Skeletal muscle tissue (tissue), 4 donors: ENCODE measurements around the gene GABPB2. TPM values are rescaled to one million over a fixed set of nuclear protein-coding genes. Genes with fewer than 3 reads are reported as not detected.
"Not testable (repeated sequence)": the region's sequence is repeated elsewhere in the genome, so short reads cannot be mapped to it uniquely, and the experiment has no call there.

Experiments used
- H3K27ac ChIP-seq: one replicate; pipeline ENCODE4 v1.7.0; 2013; ENCODE audit warnings: mild to moderate bottlenecking, low read depth, low read length, inconsistent platforms
- H3K27me3 ChIP-seq, 3 donors: one replicate each; pipeline ENCODE4 v1.7.0; 2013; ENCODE audit warnings: low read length in 3 of 3; ENCODE audit not compliant: control insufficient read depth in 3 of 3, insufficient read depth in 3 of 3
- H3K36me3 ChIP-seq, 3 donors: one replicate each; pipeline ENCODE4 v1.7.0; 2013; ENCODE audit warnings: low read length in 3 of 3; ENCODE audit not compliant: control insufficient read depth in 3 of 3, insufficient read depth in 3 of 3
- H3K4me1 ChIP-seq, 3 donors: one replicate each; pipeline ENCODE4 v1.7.0; 2013; ENCODE audit warnings: low read length in 3 of 3, mild to moderate bottlenecking in 3 of 3; ENCODE audit not compliant: control insufficient read depth in 3 of 3, insufficient read depth in 3 of 3
- H3K4me3 ChIP-seq, 3 donors: one replicate each; pipeline ENCODE4 v1.7.0; 2013; ENCODE audit warnings: low read length in 3 of 3
- H3K9ac ChIP-seq, 3 donors: one replicate each; pipeline ENCODE4 v1.7.0; 2013; ENCODE audit warnings: low read length in 3 of 3, mild to moderate bottlenecking in 3 of 3, moderate library complexity in 2 of 3, low read depth in 1 of 3
- H3K9me3 ChIP-seq, 3 donors: one replicate each; pipeline ENCODE4 v1.7.0; 2013; ENCODE audit warnings: low read length in 3 of 3; ENCODE audit not compliant: control insufficient read depth in 3 of 3
- total RNA-seq: library from RNA; depleted of rRNA; stranded (reverse); fragments of >200 nt; gene quantifications from one replicate; pipeline ENCODE4 v1.2.3, GENCODE V29; 2014
- donor health status: Osteomylitis.

The GABPB2 gene
- total RNA-seq, 1 donor from 2014 or later, result 7.8 TPM

GRCh38 chr1:151085953-151086559 lies 15.5 kb downstream of the GABPB2 start:
- Histone ChIP-seq H3K4me3 (no peak overlapping the region), H3K9ac (no peak overlapping the region), H3K27me3 (no peaks in the 10 kb centered on the region), H3K4me1 (no peaks in the 10 kb centered on the region), H3K9me3 (no peaks in the 10 kb centered on the region), H3K27ac (no peak overlapping the region), H3K36me3 (peaks cover 0 to 5% (median 0%) of the 10 kb centered on the region in 3 donors)

GRCh38 chr1:151097426-151097825 lies 26.9 kb downstream of the GABPB2 start:
- not testable (repeated sequence) for H3K4me3 ChIP-seq, H3K4me1 ChIP-seq, H3K9me3 ChIP-seq, H3K27ac ChIP-seq, H3K27me3 ChIP-seq, H3K36me3 ChIP-seq, H3K9ac ChIP-seq

GRCh38 chr1:151098126-151098525 lies 27.6 kb downstream of the GABPB2 start:
- Histone ChIP-seq H3K4me1 (no peaks in the 10 kb centered on the region), H3K9me3 (no peaks in the 10 kb centered on the region), H3K27me3 (no peaks in the 10 kb centered on the region), H3K36me3 (peaks cover 0 to 8% (median 3%) of the 10 kb centered on the region in 3 donors), H3K9ac (no peak overlapping the region), H3K4me3 (no peak overlapping the region), H3K27ac (no peak overlapping the region)

- peaks cover 10 to 18% (median 12%) of the 10 kb centered on the region in 3 donors for H3K36me3 ChIP-seq
Observed at GRCh38 chr1:151104630-151105029, 34.1 kb downstream of the GABPB2 start.

GRCh38 chr1:151106894-151107293 lies 36.3 kb downstream of the GABPB2 start:
- H3K27me3 ChIP-seq, result no peaks in the 10 kb centered on the region
- no peak overlapping the region for H3K27ac ChIP-seq
- H3K9me3 ChIP-seq, result no peaks in the 10 kb centered on the region
- no peak overlapping the region for H3K4me3 ChIP-seq
- no peak overlapping the region for H3K9ac ChIP-seq
- no peaks in the 10 kb centered on the region for H3K4me1 ChIP-seq
- H3K36me3 ChIP-seq, result peaks cover 10 to 18% (median 12%) of the 10 kb centered on the region in 3 donors

More at GRCh38 chr1:151104630-151105029, 34.1 kb downstream of the GABPB2 start:
- Histone ChIP-seq H3K27ac (no peak overlapping the region), H3K27me3 (no peaks in the 10 kb centered on the region), H3K9ac (no peak overlapping the region), H3K4me3 (no peak overlapping the region), H3K4me1 (no peaks in the 10 kb centered on the region), H3K9me3 (no peaks in the 10 kb centered on the region)

GRCh38 chr1:151108331-151108730 lies 37.8 kb downstream of the GABPB2 start:
- Histone ChIP-seq H3K4me1 (no peaks in the 10 kb centered on the region), H3K27ac (no peak overlapping the region), H3K4me3 (no peak overlapping the region), H3K9me3 (no peaks in the 10 kb centered on the region), H3K36me3 (peaks cover 9 to 18% (median 12%) of the 10 kb centered on the region in 3 donors), H3K27me3 (no peaks in the 10 kb centered on the region), H3K9ac (no peak overlapping the region)

GRCh38 chr1:151113877-151114276 lies 43.3 kb downstream of the GABPB2 start:
- Histone ChIP-seq H3K27me3 (no peaks in the 10 kb centered on the region), H3K9ac (no peak overlapping the region), H3K36me3 (peaks cover 8 to 13% (median 12%) of the 10 kb centered on the region in 3 donors), H3K4me1 (peaks cover 0 to 2% (median 0%) of the 10 kb centered on the region in 3 donors), H3K9me3 (no peaks in the 10 kb centered on the region), H3K4me3 (no peak overlapping the region), H3K27ac (no peak overlapping the region)

GRCh38 chr1:151124763-151125403 lies 54.3 kb downstream of the GABPB2 start:
- Histone ChIP-seq H3K4me1 (no peaks in the 10 kb centered on the region), H3K9me3 (no peaks in the 10 kb centered on the region), H3K9ac (no peak overlapping the region), H3K27me3 (no peaks in the 10 kb centered on the region), H3K27ac (no peak overlapping the region), H3K4me3 (no peak overlapping the region), H3K36me3 (peaks cover 2 to 4% (median 4%) of the 10 kb centered on the region in 3 donors)

- Histone ChIP-seq H3K9ac (no peak overlapping the region), H3K9me3 (no peaks in the 10 kb centered on the region)
Observed at GRCh38 chr1:151128800-151129199, 58.2 kb downstream of the GABPB2 start.

GRCh38 chr1:151130987-151131586 lies 60.5 kb downstream of the GABPB2 start:
- peak overlapping the region in 2 of 3 donors; percentile 51 to 73 for H3K9ac ChIP-seq
- H3K4me3 ChIP-seq, result peak overlapping the region; percentile 54 to 63 (median 55)
- H3K4me1 ChIP-seq, result peaks cover 29 to 36% (median 30%) of the 10 kb centered on the region in 3 donors
- H3K9me3 ChIP-seq, result no peaks in the 10 kb centered on the region
- peaks cover 27 to 37% (median 31%) of the 10 kb centered on the region in 3 donors for H3K36me3 ChIP-seq
- H3K27ac ChIP-seq, result peak overlapping the region; percentile 44
- H3K27me3 ChIP-seq, result no peaks in the 10 kb centered on the region

More at GRCh38 chr1:151128800-151129199, 58.2 kb downstream of the GABPB2 start:
- peaks cover 5 to 14% (median 9%) of the 10 kb centered on the region in 3 donors for H3K36me3 ChIP-seq
- peaks cover 8 to 15% (median 14%) of the 10 kb centered on the region in 3 donors for H3K4me1 ChIP-seq
- no peak overlapping the region for H3K27ac ChIP-seq
- H3K4me3 ChIP-seq, result no peak overlapping the region
- no peaks in the 10 kb centered on the region for H3K27me3 ChIP-seq
